Hippocampal formation (tissue), 2 donors: ENCODE results near the gene NRP1.
"Not testable (repeated sequence)": the region's sequence is repeated elsewhere in the genome, so short reads cannot be mapped to it uniquely, and the experiment has no call there.

Experiments
- DNase-seq, 2 donors: peaks; one replicate each; lab custom pipeline; 2025; lab: John Stamatoyannopoulos, UW

Gene NRP1

GRCh38 chr10:33150889-33151288 lies 183.6 kb downstream of the NRP1 start:
- DNase-seq: no peak

- no peak for DNase-seq
Measured at GRCh38 chr10:33150146-33150545, 184.3 kb downstream of the NRP1 start.

- no peak for DNase-seq
Measured at GRCh38 chr10:33147013-33147310, 187.5 kb downstream of the NRP1 start.

GRCh38 chr10:33146189-33147012 lies 188.1 kb downstream of the NRP1 start:
- DNase-seq: peak in 1 of 2 donors; percentile 24

- peak in 1 of 2 donors; percentile 18 for DNase-seq
Measured at GRCh38 chr10:33145451-33146188, 188.8 kb downstream of the NRP1 start.

GRCh38 chr10:33143160-33143728 lies 191.2 kb downstream of the NRP1 start:
- DNase-seq: no peak

GRCh38 chr10:33142295-33142694 lies 192.2 kb downstream of the NRP1 start:
- no peak for DNase-seq

GRCh38 chr10:33141251-33141650 lies 193.2 kb downstream of the NRP1 start:
- no peak for DNase-seq

- no peak for DNase-seq
Measured at GRCh38 chr10:33139181-33139646, 195.3 kb downstream of the NRP1 start.

- not testable (repeated sequence) for DNase-seq
Measured at GRCh38 chr10:33138686-33139085, 195.8 kb downstream of the NRP1 start.

- no peak for DNase-seq
Measured at GRCh38 chr10:33137356-33138005, 197.0 kb downstream of the NRP1 start.

GRCh38 chr10:33136781-33137180 lies 197.7 kb downstream of the NRP1 start:
- no peak for DNase-seq

- no peak for DNase-seq
Measured at GRCh38 chr10:33136271-33136670, 198.2 kb downstream of the NRP1 start.

GRCh38 chr10:33134011-33134751 lies 200.3 kb downstream of the NRP1 start:
- no peak for DNase-seq

GRCh38 chr10:33133557-33133956 lies 200.9 kb downstream of the NRP1 start:
- DNase-seq: no peak

GRCh38 chr10:33132626-33133025 lies 201.8 kb downstream of the NRP1 start:
- no peak for DNase-seq

- no peak for DNase-seq
Measured at GRCh38 chr10:33129996-33130386, 204.5 kb downstream of the NRP1 start.

GRCh38 chr10:33129141-33129995 lies 205.1 kb downstream of the NRP1 start:
- no peak for DNase-seq

- no peak for DNase-seq
Measured at GRCh38 chr10:33127622-33128021, 206.8 kb downstream of the NRP1 start.
